OCI-LY7 (cell line): ENCODE data around the gene RNF114. TPM values are rescaled to one million over a fixed set of nuclear protein-coding genes. Genes with fewer than 3 reads are reported as not detected.

Experiments
- BruUV-seq: library from RNA; stranded (reverse); fragments of 400-500 nt; replicated peaks from 2 replicates; lab custom pipeline; 2021; lab: Mats Ljungman, UMichigan
- CTCF ChIA-PET: fragments of 300-600 bp; sonication (Branson Sonifier 250); formaldehyde crosslinking; loops from one replicate; lab custom pipeline; 2022; ENCODE audit warnings: antibody characterized with exemption; ENCODE audit not compliant: unreplicated experiment; lab: Charles Lee
- POLR2A ChIA-PET: fragments of 300-600 bp; sonication (Branson Sonifier 250); formaldehyde crosslinking; loops from one replicate; lab custom pipeline; 2022; ENCODE audit warnings: antibody characterized with exemption; lab: Charles Lee
- DNase-seq: peaks from one replicate; pipeline ENCODE4 v3.0.0-alpha.2; 2015; ENCODE audit warnings: low spot score
- H2AFZ ChIP-seq: fragments of 200-600 bp; sonication (generic), shearing (Covaris generic); 2 replicates; pipeline ENCODE4 v1.6.1; 2014; ENCODE audit warnings: mild to moderate bottlenecking, antibody characterized with exemption, low read length, moderate library complexity
- H3K27ac ChIP-seq: fragments of 200-600 bp; sonication (generic); 2 replicates; pipeline ENCODE4 v1.5.1; 2014; ENCODE audit warnings: mixed run types, low read depth, mild to moderate bottlenecking, moderate library complexity, low read length, inconsistent platforms; ENCODE audit not compliant: poor library complexity, severe bottlenecking
- H3K36me3 ChIP-seq: fragments of 200-600 bp; sonication (generic); 2 replicates; pipeline ENCODE4 v1.6.1; 2014; ENCODE audit warnings: mild to moderate bottlenecking, antibody characterized with exemption, low read length, moderate library complexity, mixed read lengths; ENCODE audit not compliant: insufficient read depth
- H3K4me1 ChIP-seq: fragments of 200-600 bp; sonication (generic); 2 replicates; pipeline ENCODE4 v1.5.1; 2014; ENCODE audit warnings: mild to moderate bottlenecking, low read length; ENCODE audit not compliant: insufficient read depth, poor library complexity, severe bottlenecking
- H3K4me2 ChIP-seq: fragments of 200-600 bp; sonication (generic); 2 replicates; pipeline ENCODE4 v1.6.1; 2014; ENCODE audit warnings: mild to moderate bottlenecking, low read length
- H3K4me3 ChIP-seq: fragments of 200-600 bp; sonication (generic); 2 replicates; pipeline ENCODE4 v1.5.1; 2014; ENCODE audit warnings: mild to moderate bottlenecking, low read depth, low read length; ENCODE audit not compliant: poor library complexity, severe bottlenecking
- H3K79me2 ChIP-seq: fragments of 200-600 bp; sonication (generic); 2 replicates; pipeline ENCODE4 v1.6.1; 2016; ENCODE audit warnings: low read depth, mild to moderate bottlenecking, low read length, moderate library complexity, mixed read lengths; ENCODE audit not compliant: insufficient read depth
- H3K9me2 ChIP-seq: fragments of 200-600 bp; sonication (generic); 2 replicates; pipeline ENCODE4 v1.6.1; 2016; ENCODE audit warnings: mild to moderate bottlenecking, low read length, mixed read lengths; ENCODE audit not compliant: insufficient read depth
- H3K9me3 ChIP-seq: fragments of 200-600 bp; sonication (generic); 2 replicates; pipeline ENCODE4 v1.6.1; 2014; ENCODE audit warnings: mild to moderate bottlenecking, mixed run types, low read length, mixed read lengths
- H4K20me1 ChIP-seq: fragments of 200-600 bp; sonication (generic); 2 replicates; pipeline ENCODE4 v1.6.1; 2014; ENCODE audit warnings: mild to moderate bottlenecking, antibody characterized with exemption, low read length, moderate library complexity, mixed read lengths; ENCODE audit not compliant: insufficient read depth
- EZH2phosphoT487 ChIP-seq: fragments of 200-600 bp; sonication (generic); IDR thresholded peaks from 2 replicates; pipeline ENCODE4 v1.6.1; 2018; ENCODE audit warnings: low read depth, borderline replicate concordance, mild to moderate bottlenecking, mixed run types, antibody characterized with exemption, low read length, moderate library complexity, mixed read lengths
- intact Hi-C: fragments of 100-400 bp; cut with micrococcal nuclease; formaldehyde crosslinking; loops from one replicate; pipeline ENCODE4 v1.10.0; 2022; ENCODE audit not compliant: unreplicated experiment
- total RNA-seq, 2 experiments: library from RNA; depleted of rRNA in 1 of 2; stranded (reverse); fragments of >200 nt in 1 of 2; shearing (Covaris generic) in 1 of 2; gene quantifications; 2 replicates each; pipeline ENCODE4 v1.2.3, GENCODE V29; 2014 to 2022
- TF ChIP-seq, protein P1 (sequence below): fragments of 200-600 bp; sonication (generic); conservative IDR thresholded peaks from 2 replicates; pipeline ENCODE4 v1.5.1; 2014; ENCODE audit warnings: mild to moderate bottlenecking, antibody characterized with exemption, low read length, moderate library complexity, mixed read lengths

The RNF114 gene
- total RNA-seq, 2 experiments from 2014 or later = 48.4 to 62.4 TPM

DNA sequence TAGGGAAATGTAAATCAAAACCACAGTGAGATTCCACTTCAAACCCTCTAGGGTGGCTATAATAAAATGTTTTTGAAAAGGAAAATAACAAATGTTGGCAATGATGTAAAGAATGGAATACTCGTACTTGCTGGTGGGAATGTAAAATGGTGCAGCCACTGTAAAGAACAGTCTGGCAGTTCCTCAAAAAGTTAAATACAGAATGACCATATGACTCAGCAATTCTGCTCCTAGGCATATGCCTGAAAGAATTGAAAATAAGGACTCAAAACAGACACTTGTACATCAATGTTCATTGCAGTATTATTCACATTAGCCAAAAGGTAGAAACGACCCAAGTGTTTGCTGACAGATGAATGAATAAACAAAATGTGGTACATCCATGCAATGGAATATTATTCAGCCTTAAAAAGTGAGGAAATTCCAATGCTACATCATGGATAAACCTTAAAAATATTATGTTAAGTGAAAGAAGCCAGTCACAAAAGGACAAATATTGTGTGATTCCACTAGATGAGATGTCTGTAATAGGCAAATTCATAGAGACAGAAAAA is 10.2 kb upstream of the RNF114 start:
- DNase-seq = no peak
- Histone ChIP-seq H3K9me2 (no peaks in the 10 kb centered on the region), H2AFZ (no peak overlapping the region), H3K4me3 (no peak overlapping the region), H3K36me3 (no peaks in the 10 kb centered on the region), H4K20me1 (no peaks in the 10 kb centered on the region), H3K4me2 (no peak overlapping the region), H3K4me1 (peaks cover 8% of the 10 kb centered on the region), H3K9me3 (peaks cover 7% of the 10 kb centered on the region; the same call in 1 of the 2 replicates), H3K79me2 (no peaks in the 10 kb centered on the region), H3K27ac (no peak overlapping the region)
- no peak for TF ChIP-seq EZH2phosphoT487
- TF ChIP-seq, protein P1, sequence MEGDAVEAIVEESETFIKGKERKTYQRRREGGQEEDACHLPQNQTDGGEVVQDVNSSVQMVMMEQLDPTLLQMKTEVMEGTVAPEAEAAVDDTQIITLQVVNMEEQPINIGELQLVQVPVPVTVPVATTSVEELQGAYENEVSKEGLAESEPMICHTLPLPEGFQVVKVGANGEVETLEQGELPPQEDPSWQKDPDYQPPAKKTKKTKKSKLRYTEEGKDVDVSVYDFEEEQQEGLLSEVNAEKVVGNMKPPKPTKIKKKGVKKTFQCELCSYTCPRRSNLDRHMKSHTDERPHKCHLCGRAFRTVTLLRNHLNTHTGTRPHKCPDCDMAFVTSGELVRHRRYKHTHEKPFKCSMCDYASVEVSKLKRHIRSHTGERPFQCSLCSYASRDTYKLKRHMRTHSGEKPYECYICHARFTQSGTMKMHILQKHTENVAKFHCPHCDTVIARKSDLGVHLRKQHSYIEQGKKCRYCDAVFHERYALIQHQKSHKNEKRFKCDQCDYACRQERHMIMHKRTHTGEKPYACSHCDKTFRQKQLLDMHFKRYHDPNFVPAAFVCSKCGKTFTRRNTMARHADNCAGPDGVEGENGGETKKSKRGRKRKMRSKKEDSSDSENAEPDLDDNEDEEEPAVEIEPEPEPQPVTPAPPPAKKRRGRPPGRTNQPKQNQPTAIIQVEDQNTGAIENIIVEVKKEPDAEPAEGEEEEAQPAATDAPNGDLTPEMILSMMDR = no peak
- intact Hi-C loops = loop anchor here (5.0 kb wide), 1 partner anchor 39 kb away; no protein-coding TSS in a partner anchor
- BruUV-seq = no TSS peak
- CTCF ChIA-PET = no interaction called here
- POLR2A ChIA-PET = interaction anchor here (0.7 kb wide), 1 partner anchor 9 kb away, joined by 6 read pairs; no protein-coding TSS in a partner anchor

DNA sequence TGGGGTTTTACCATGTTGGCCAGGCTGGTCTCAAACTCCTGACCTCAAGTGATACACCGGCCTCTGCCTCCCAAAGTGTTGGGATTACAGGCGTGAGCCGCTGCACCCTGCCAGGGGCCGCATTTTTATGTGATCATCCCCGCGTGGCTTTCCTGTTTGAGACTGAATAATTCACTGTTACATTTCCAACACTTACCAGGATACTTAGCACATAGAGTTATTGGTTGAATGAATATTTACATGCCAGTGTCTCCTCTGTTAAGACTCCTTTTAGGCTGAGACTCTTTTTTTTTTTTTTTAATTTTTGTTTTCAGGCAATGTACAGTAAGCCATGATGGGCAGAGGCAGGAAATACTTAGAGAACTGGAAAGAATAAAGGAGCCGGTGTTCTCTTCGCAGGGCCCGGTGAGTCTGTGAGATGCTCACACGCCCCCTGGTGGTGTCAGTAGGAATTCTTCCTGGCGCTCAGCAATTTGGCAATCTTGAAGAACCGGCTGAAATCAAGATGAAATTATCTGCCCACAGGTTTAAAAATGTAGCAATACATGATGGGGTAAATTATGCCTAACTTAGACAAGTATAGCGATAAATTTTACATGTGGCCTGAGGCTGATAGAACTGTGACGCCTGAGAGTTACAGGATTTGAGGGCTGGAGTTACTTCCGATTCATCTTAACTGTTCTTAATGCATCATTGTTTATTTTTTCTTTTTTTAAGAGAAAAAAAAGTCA is 7.6 kb upstream of the RNF114 start:
- no peaks in the 10 kb centered on the region for H3K79me2 ChIP-seq
- H4K20me1 ChIP-seq = no peaks in the 10 kb centered on the region
- peak; percentile 88 for DNase-seq
- BruUV-seq = no TSS peak
- no peaks in the 10 kb centered on the region for H3K9me2 ChIP-seq
- H3K36me3 ChIP-seq = no peaks in the 10 kb centered on the region
- peak overlapping the region; percentile 32 for H3K4me2 ChIP-seq
- ChIA-PET CTCF (no interaction called here), POLR2A (no interaction called here)
- H2AFZ ChIP-seq = peak overlapping the region; percentile 93
- intact Hi-C loops = loop anchor here (2.0 to 5.0 kb wide), 3 partner anchors 14 to 318 kb away; partner anchors contain the start of gene SPATA2
- TF ChIP-seq EZH2phosphoT487 = no peak
- TF ChIP-seq, protein P1 = peak; percentile 97
- peaks cover 7% of the 10 kb centered on the region; the same call in 1 of the 2 replicates for H3K9me3 ChIP-seq
- no peak overlapping the region for H3K27ac ChIP-seq
- H3K4me3 ChIP-seq = no peak overlapping the region
- peaks cover 14% of the 10 kb centered on the region for H3K4me1 ChIP-seq

DNA sequence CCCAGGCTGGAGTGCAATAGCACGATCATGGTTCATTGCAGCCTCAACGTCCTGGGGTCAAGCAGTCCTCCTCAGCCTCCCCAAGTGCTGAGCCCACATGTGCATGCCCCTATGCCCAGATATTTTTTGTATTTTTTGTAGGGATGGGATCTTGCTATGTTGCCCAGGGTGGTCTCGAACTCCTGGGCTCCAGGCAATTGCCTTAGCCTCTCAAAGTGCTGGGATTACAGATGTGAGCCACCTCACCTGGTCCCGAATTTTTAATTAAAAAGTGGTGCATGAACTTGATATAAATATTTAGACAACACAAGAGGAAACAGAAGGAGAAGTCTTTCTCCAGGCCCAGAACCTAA is 7.1 kb upstream of the RNF114 start:
- H3K4me3 ChIP-seq = no peak overlapping the region
- CTCF ChIA-PET = no interaction called here
- H3K36me3 ChIP-seq = no peaks in the 10 kb centered on the region
- no peaks in the 10 kb centered on the region for H4K20me1 ChIP-seq
- intact Hi-C loops = loop anchor here (2.0 to 5.0 kb wide), 3 partner anchors 14 to 318 kb away; partner anchors contain the start of gene SPATA2
- TF ChIP-seq EZH2phosphoT487 = no peak
- TF ChIP-seq, protein P1 = no peak
- H3K79me2 ChIP-seq = no peaks in the 10 kb centered on the region
- peak overlapping the region; percentile 32 for H3K4me2 ChIP-seq
- peak overlapping the region; percentile 93 for H2AFZ ChIP-seq
- peaks cover 19% of the 10 kb centered on the region for H3K4me1 ChIP-seq
- no TSS peak for BruUV-seq
- peaks cover 7% of the 10 kb centered on the region; the same call in 1 of the 2 replicates for H3K9me3 ChIP-seq
- H3K9me2 ChIP-seq = no peaks in the 10 kb centered on the region
- POLR2A ChIA-PET = no interaction called here
- no peak overlapping the region for H3K27ac ChIP-seq
- DNase-seq = no peak
